ENCODE measurements around the gene GLIS1. TPM values are rescaled to one million over a fixed set of nuclear protein-coding genes. Genes with fewer than 3 reads are reported as not detected.

GLIS1 gene
- total RNA-seq, 1 experiment from 2014 or later, result 0.39 TPM

DNA sequence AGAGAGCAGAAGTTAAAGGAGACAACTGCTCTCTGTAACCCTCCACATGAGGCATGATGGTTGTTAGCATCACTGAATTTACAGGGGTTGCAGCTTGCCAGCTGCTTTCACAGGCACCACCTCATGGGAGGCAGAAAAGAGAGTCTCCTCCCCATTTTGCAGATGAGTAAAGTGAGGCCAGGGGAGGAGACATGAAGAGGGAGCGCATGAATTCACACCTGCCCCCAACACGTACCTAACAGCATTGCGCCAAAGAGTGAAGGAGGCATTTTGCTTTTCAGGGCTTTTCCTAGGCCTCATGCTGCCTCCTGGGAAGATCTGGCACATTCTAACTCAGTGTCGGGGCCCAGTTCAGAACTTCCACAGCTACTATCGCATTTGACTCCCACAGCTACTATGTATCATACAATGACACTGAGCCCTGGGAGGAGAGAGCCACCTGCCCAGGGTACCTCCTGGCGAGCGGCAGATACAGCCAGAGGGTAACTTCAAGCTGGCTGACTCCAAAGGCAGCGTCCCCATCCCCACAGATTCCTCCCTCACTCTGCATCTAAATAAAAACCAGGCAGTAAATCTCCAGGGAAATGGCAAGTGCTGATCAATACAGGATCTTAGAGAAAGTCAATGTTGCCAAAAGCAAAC, 34.0 kb downstream of the GLIS1 start:
- DNase-seq (ENCODE audit: low read depth, low spot score), result no peak
- ChIA-PET RAD21 (ENCODE audit: low non-redundant PET in 1 of 2, low total read pairs in 2 of 2, uncharacterized antibody in 2 of 2, unreplicated experiment in 2 of 2) (interaction anchor here in 1 of 2 experiments (0.7 kb wide), 1 partner anchor 22 kb away, joined by 3 read pairs; no protein-coding TSS in a partner anchor), POLR2A (no interaction called here), CTCF (no interaction called here)
- Histone ChIP-seq H4K20me1 (ENCODE audit: insufficient read depth) (no peaks in the 10 kb centered on the region), H3K9me3 (ENCODE audit: control insufficient read depth in 1 of 2, insufficient read depth in 1 of 2, low read depth in 1 of 2, low read length in 2 of 2) (no peaks in the 10 kb centered on the region), H3K27ac (ENCODE audit: low read depth, low read length) (no peak overlapping the region), H3K9me2 (ENCODE audit: insufficient read depth) (no peaks in the 10 kb centered on the region), H2AFZ (ENCODE audit: low read depth, low read length, poor library complexity, severe bottlenecking) (no peak overlapping the region), H3K4me1 (ENCODE audit: control insufficient read depth in 1 of 2, insufficient read depth in 2 of 2, low read length in 2 of 2) (no peaks in the 10 kb centered on the region), H3K27me3 (ENCODE audit: insufficient read depth, low read length) (0 out of 2 replicates have a peak, but pooled peaks cover 6% of the 10 kb centered on the region), H3K79me2 (ENCODE audit: insufficient read depth, low read length) (no peaks in the 10 kb centered on the region), H3K4me2 (ENCODE audit: low read length) (no peak overlapping the region), H3K9ac (ENCODE audit: low read length) (no peak overlapping the region), H3K36me3 (ENCODE audit: control insufficient read depth in 1 of 2, insufficient read depth in 2 of 2, low read length in 2 of 2) (no peaks in the 10 kb centered on the region), H3K4me3 (replicated peaks in 1 of 2; ENCODE audit: low read depth in 1 of 2, low read length in 2 of 2) (no peak overlapping the region)
- intact Hi-C loops (cut with micrococcal nuclease), result no loop called here
- ATAC-seq, result no peak
- BruUV-seq (replicated peaks), result no TSS peak
- TF ChIP-seq, protein P1, sequence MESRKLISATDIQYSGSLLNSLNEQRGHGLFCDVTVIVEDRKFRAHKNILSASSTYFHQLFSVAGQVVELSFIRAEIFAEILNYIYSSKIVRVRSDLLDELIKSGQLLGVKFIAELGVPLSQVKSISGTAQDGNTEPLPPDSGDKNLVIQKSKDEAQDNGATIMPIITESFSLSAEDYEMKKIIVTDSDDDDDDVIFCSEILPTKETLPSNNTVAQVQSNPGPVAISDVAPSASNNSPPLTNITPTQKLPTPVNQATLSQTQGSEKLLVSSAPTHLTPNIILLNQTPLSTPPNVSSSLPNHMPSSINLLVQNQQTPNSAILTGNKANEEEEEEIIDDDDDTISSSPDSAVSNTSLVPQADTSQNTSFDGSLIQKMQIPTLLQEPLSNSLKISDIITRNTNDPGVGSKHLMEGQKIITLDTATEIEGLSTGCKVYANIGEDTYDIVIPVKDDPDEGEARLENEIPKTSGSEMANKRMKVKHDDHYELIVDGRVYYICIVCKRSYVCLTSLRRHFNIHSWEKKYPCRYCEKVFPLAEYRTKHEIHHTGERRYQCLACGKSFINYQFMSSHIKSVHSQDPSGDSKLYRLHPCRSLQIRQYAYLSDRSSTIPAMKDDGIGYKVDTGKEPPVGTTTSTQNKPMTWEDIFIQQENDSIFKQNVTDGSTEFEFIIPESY (IDR thresholded peaks at IDR 0.05; ENCODE audit: extremely low read depth, insufficient replicate concordance, low read length), result no peak
- TF ChIP-seq JUND (IDR thresholded peaks at IDR 0.05) (no peak), ELF1 (IDR thresholded peaks at IDR 0.05; ENCODE audit: borderline replicate concordance, low read depth) (no peak), TCF7L2 (IDR thresholded peaks at IDR 0.05; ENCODE audit: borderline replicate concordance, extremely low read depth, insufficient read depth, insufficient read length) (no peak), EZH2 (IDR thresholded peaks at IDR 0.05) (no peak)
- TF ChIP-seq, protein P2, sequence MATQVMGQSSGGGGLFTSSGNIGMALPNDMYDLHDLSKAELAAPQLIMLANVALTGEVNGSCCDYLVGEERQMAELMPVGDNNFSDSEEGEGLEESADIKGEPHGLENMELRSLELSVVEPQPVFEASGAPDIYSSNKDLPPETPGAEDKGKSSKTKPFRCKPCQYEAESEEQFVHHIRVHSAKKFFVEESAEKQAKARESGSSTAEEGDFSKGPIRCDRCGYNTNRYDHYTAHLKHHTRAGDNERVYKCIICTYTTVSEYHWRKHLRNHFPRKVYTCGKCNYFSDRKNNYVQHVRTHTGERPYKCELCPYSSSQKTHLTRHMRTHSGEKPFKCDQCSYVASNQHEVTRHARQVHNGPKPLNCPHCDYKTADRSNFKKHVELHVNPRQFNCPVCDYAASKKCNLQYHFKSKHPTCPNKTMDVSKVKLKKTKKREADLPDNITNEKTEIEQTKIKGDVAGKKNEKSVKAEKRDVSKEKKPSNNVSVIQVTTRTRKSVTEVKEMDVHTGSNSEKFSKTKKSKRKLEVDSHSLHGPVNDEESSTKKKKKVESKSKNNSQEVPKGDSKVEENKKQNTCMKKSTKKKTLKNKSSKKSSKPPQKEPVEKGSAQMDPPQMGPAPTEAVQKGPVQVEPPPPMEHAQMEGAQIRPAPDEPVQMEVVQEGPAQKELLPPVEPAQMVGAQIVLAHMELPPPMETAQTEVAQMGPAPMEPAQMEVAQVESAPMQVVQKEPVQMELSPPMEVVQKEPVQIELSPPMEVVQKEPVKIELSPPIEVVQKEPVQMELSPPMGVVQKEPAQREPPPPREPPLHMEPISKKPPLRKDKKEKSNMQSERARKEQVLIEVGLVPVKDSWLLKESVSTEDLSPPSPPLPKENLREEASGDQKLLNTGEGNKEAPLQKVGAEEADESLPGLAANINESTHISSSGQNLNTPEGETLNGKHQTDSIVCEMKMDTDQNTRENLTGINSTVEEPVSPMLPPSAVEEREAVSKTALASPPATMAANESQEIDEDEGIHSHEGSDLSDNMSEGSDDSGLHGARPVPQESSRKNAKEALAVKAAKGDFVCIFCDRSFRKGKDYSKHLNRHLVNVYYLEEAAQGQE (IDR thresholded peaks at IDR 0.05; ENCODE audit: low read depth), result no peak
- TF ChIP-seq, protein P3, sequence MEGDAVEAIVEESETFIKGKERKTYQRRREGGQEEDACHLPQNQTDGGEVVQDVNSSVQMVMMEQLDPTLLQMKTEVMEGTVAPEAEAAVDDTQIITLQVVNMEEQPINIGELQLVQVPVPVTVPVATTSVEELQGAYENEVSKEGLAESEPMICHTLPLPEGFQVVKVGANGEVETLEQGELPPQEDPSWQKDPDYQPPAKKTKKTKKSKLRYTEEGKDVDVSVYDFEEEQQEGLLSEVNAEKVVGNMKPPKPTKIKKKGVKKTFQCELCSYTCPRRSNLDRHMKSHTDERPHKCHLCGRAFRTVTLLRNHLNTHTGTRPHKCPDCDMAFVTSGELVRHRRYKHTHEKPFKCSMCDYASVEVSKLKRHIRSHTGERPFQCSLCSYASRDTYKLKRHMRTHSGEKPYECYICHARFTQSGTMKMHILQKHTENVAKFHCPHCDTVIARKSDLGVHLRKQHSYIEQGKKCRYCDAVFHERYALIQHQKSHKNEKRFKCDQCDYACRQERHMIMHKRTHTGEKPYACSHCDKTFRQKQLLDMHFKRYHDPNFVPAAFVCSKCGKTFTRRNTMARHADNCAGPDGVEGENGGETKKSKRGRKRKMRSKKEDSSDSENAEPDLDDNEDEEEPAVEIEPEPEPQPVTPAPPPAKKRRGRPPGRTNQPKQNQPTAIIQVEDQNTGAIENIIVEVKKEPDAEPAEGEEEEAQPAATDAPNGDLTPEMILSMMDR (IDR thresholded peaks at IDR 0.05 in 2 of 3, conservative IDR thresholded peaks at IDR 0.05 in 1 of 3; ENCODE audit: borderline replicate concordance in 1 of 3, insufficient read depth in 1 of 3, low read depth in 2 of 3, low read length in 2 of 3), result no peak
- TF ChIP-seq, protein P4, sequence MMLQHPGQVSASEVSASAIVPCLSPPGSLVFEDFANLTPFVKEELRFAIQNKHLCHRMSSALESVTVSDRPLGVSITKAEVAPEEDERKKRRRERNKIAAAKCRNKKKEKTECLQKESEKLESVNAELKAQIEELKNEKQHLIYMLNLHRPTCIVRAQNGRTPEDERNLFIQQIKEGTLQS (IDR thresholded peaks at IDR 0.05), result no peak
